Measurements from ENCODE around the gene LARP4.
"Not testable (repeated sequence)": the region's sequence is repeated elsewhere in the genome, so short reads cannot be mapped to it uniquely, and the experiment has no call there.

The LARP4 gene

GRCh38 chr12:50453872-50454271 lies 53.2 kb downstream of the LARP4 start:
- intact Hi-C loops (cut with DNase I) = no loop called here
- no peak for DNase-seq

GRCh38 chr12:50458606-50459005 lies 57.9 kb downstream of the LARP4 start:
- intact Hi-C loops (cut with DNase I) = no loop called here
- DNase-seq = no peak

GRCh38 chr12:50467439-50467838 lies 66.8 kb downstream of the LARP4 start:
- DNase-seq = no peak
- intact Hi-C loops (cut with DNase I) = no loop called here

GRCh38 chr12:50477241-50477832 lies 76.7 kb downstream of the LARP4 start:
- DNase-seq = no peak
- intact Hi-C loops (cut with DNase I) = no loop called here

- intact Hi-C loops (cut with DNase I) = no loop called here
- no peak for DNase-seq
Observed at GRCh38 chr12:50482571-50482970, 81.9 kb downstream of the LARP4 start.

- intact Hi-C loops (cut with DNase I) = no loop called here
- DNase-seq = no peak
Observed at GRCh38 chr12:50483488-50483887, 82.8 kb downstream of the LARP4 start.

GRCh38 chr12:50488801-50489200 lies 88.1 kb downstream of the LARP4 start:
- intact Hi-C loops (cut with DNase I) = no loop called here

GRCh38 chr12:50498119-50498518 lies 97.4 kb downstream of the LARP4 start:
- DNase-seq; intact Hi-C loops (cut with DNase I): not testable (repeated sequence)

More at GRCh38 chr12:50488801-50489200, 88.1 kb downstream of the LARP4 start:
- DNase-seq = no peak

GRCh38 chr12:50504798-50505674 lies 104.4 kb downstream of the LARP4 start, which contains the start of gene DIP2B:
DIP2B (plus strand) TSS chr12:50504985; CDS start chr12:50505141, 156 bp downstream.
- peak; percentile 92 to 99 (median 96) for DNase-seq
- intact Hi-C loops (cut with DNase I) = loop anchor here (2.0 to 5.0 kb wide), 2 partner anchors 132 to 232 kb away; no protein-coding TSS in a partner anchor

- DNase-seq = peak; percentile 43 to 95 (median 85)
- intact Hi-C loops (cut with DNase I) = loop anchor here (2.0 kb wide), 2 partner anchors 131 to 259 kb away; partner anchors contain the start of gene ATF1
Observed at GRCh38 chr12:50505675-50506530, 105.2 kb downstream of the LARP4 start.

- intact Hi-C loops (cut with DNase I) = loop anchor here (2.0 kb wide), 1 partner anchor 258 kb away; the partner anchor contains the start of gene ATF1
- DNase-seq = peak in 1 of 42 donors; percentile 22
Observed at GRCh38 chr12:50506753-50507473, 106.2 kb downstream of the LARP4 start.

GRCh38 chr12:50507474-50507838 lies 106.8 kb downstream of the LARP4 start:
- intact Hi-C loops (cut with DNase I) = loop anchor here (2.0 kb wide), 1 partner anchor 257 kb away; the partner anchor contains the start of gene ATF1
- peak in 1 of 42 donors; percentile 31 for DNase-seq

GRCh38 chr12:50507930-50508329 lies 107.2 kb downstream of the LARP4 start:
- DNase-seq = peak in 20 of 42 donors; percentile 14 to 63 (median 32)
- intact Hi-C loops (cut with DNase I) = loop anchor here (2.0 kb wide), 1 partner anchor 257 kb away; the partner anchor contains the start of gene ATF1

GRCh38 chr12:50508414-50508813 lies 107.7 kb downstream of the LARP4 start:
- intact Hi-C loops (cut with DNase I) = no loop called here
- DNase-seq = no peak

GRCh38 chr12:50508970-50509663 lies 108.4 kb downstream of the LARP4 start:
- intact Hi-C loops (cut with DNase I) = no loop called here

GRCh38 chr12:50514526-50515276 lies 114.0 kb downstream of the LARP4 start:
- intact Hi-C loops (cut with DNase I) = loop anchor here (10.0 kb wide), 1 partner anchor 50 kb away; no protein-coding TSS in a partner anchor

More at GRCh38 chr12:50508970-50509663, 108.4 kb downstream of the LARP4 start:
- DNase-seq = no peak

GRCh38 chr12:50515587-50515986 lies 114.9 kb downstream of the LARP4 start:
- peak in 1 of 42 donors; percentile 42 for DNase-seq
- intact Hi-C loops (cut with DNase I) = loop anchor here (10.0 kb wide), 1 partner anchor 49 kb away; no protein-coding TSS in a partner anchor

More at GRCh38 chr12:50514526-50515276, 114.0 kb downstream of the LARP4 start:
- no peak for DNase-seq

Measured in head of caudate nucleus (tissue), 42 donors.